H1 (cell line): ENCODE results near the gene SPSB2. TPM values are rescaled to one million over a fixed set of nuclear protein-coding genes. Genes with fewer than 3 reads are reported as not detected.

Experiments
- BACH1 ChIP-seq: IDR thresholded peaks from 2 replicates; pipeline ENCODE4 v1.6.1; 2012; ENCODE audit warnings: low read length, improper control_type of control experiment
- CTCF ChIP-seq, 3 experiments: IDR thresholded peaks; 1 replicate in 2 of 3; 2 replicates in 1 of 3; pipeline versions ENCODE4 v1.5.1 to v1.6.1; 2011; ENCODE audit warnings: low read length in 3 of 3, mild to moderate bottlenecking in 3 of 3, inconsistent platforms in 2 of 3, low read depth in 1 of 3, moderate library complexity in 1 of 3; ENCODE audit not compliant: insufficient read depth in 1 of 3; ENCODE audit errors: control extremely low read depth in 1 of 3
- PHF8 ChIP-seq: fragments of 200-600 bp; sonication (generic); conservative IDR thresholded peaks from 2 replicates; pipeline ENCODE4 v1.7.1; 2012; ENCODE audit warnings: low read depth, mild to moderate bottlenecking, inconsistent platforms, low read length, moderate library complexity
- POU5F1 ChIP-seq: IDR thresholded peaks from 2 replicates; pipeline ENCODE4 v1.6.1; 2011; ENCODE audit warnings: low read depth, mild to moderate bottlenecking, low read length, moderate library complexity
- RFX5 ChIP-seq: IDR thresholded peaks from 2 replicates; pipeline ENCODE4 v1.6.1; 2011; ENCODE audit warnings: low read depth, low read length, improper control_type of control experiment, borderline replicate concordance
- polyA plus RNA-seq, 7 experiments: library from polyadenylated mRNA; depleted of rRNA in 3 of 7; stranded (reverse) in 5 of 7; unstranded in 2 of 7; fragments of >200 nt in 5 of 7; fragments of 200-250 nt in 2 of 7; gene quantifications; 1 replicate in 5 of 7; 2 replicates in 1 of 7; 4 replicates in 1 of 7; pipeline versions ENCODE4 v1.2.1 to v1.2.3, GENCODE V29; 2011 to 2013; ENCODE audit warnings: missing spikeins in 2 of 7, mixed read lengths in 2 of 7
- total RNA-seq: library from RNA; stranded (reverse); fragmentation: NEBNext Ultra II Directional; extraction: Animal tissue kit (Norgen Biotek cat#: 25700); gene quantifications from 2 replicates; pipeline ENCODE4 v1.2.1, GENCODE V29; 2021

The SPSB2 gene
- total and polyA plus RNA-seq, 2 of the 8 experiments (the other 6 are each of a cell fraction or from before 2014, with no cell fraction given) = 13.0 to 23.2 TPM

- TF ChIP-seq RFX5 = no peak
- no peak for TF ChIP-seq POU5F1
- no peak for TF ChIP-seq BACH1
- no peak for TF ChIP-seq PHF8
- TF ChIP-seq CTCF (IDR thresholded peaks at IDR 0.05; ENCODE audit: control extremely low read depth in 1 of 3, insufficient read depth in 1 of 3, low read depth in 1 of 3, low read length in 3 of 3) = no peak
These were observed 26.9 kb upstream of the SPSB2 start (continued) for GRCh38 chr12:6899837-6900519.
